HEK293 (cell line): ENCODE measurements around the gene ACTG1.

Source experiments
- CTCF ChIA-PET: fragments of 350-600 bp; formaldehyde crosslinking; extraction: SDS; loops from one replicate; lab custom pipeline; 2021; ENCODE audit warnings: antibody characterized with exemption; lab: Yijun Ruan, JAX
- POLR2A ChIA-PET: fragments of 300-600 bp; formaldehyde crosslinking; extraction: SDS; loops from one replicate; lab custom pipeline; 2020; ENCODE audit warnings: antibody characterized with exemption, inconsistent platforms; lab: Yijun Ruan, JAX
- H3K27ac ChIP-seq: fragments of 200-500 bp; sonication (Bioruptor generic); 2 replicates; pipeline ENCODE4 v1.5.1; 2014; ENCODE audit warnings: low read depth, low read length, control low read depth, inconsistent platforms; ENCODE audit errors: extremely low read depth
- H3K36me3 ChIP-seq, 2 experiments: fragments of 200-500 bp in 1 of 2; sonication (Bioruptor generic) in 1 of 2; 1 replicate in 1 of 2; 2 replicates in 1 of 2; pipeline ENCODE4 v1.5.1; 2014 to 2017; ENCODE audit warnings: inconsistent platforms in 2 of 2, low read length in 2 of 2; ENCODE audit not compliant: control insufficient read depth in 2 of 2, insufficient read depth in 1 of 2
- H3K4me1 ChIP-seq: fragments of 200-500 bp; sonication (Bioruptor generic); 2 replicates; pipeline ENCODE4 v1.5.1; 2014; ENCODE audit warnings: mild to moderate bottlenecking, low read length, inconsistent platforms; ENCODE audit not compliant: control insufficient read depth, insufficient read depth
- H3K4me3 ChIP-seq: 2 replicates; pipeline ENCODE4 v1.5.1; 2011; ENCODE audit warnings: low read depth, mild to moderate bottlenecking, control low read depth, low read length, moderate library complexity
- H3K9me3 ChIP-seq: fragments of 200-500 bp; sonication (Bioruptor generic); 2 replicates; pipeline ENCODE4 v1.5.1; 2014; ENCODE audit warnings: low read depth, low read length, inconsistent platforms; ENCODE audit not compliant: control insufficient read depth, insufficient read depth
- CTCF ChIP-seq: fragments of 450-650 bp; formaldehyde crosslinking; IDR thresholded peaks from 2 replicates; pipeline ENCODE4 v1.5.1; 2016; ENCODE audit warnings: missing biosample characterization, missing genetic modification characterization
- GLIS1 ChIP-seq: fragments of 450-650 bp; formaldehyde crosslinking; IDR thresholded peaks from 2 replicates; pipeline ENCODE4 v1.5.1; 2016; ENCODE audit warnings: missing biosample characterization, missing genetic modification characterization
- KLF16 ChIP-seq: fragments of 450-650 bp; formaldehyde crosslinking; IDR thresholded peaks from 2 replicates; pipeline ENCODE4 v1.5.1; 2017; ENCODE audit warnings: missing biosample characterization, missing genetic modification characterization
- KLF7 ChIP-seq: fragments of 450-650 bp; formaldehyde crosslinking; IDR thresholded peaks from 2 replicates; pipeline ENCODE4 v1.5.1; 2016; ENCODE audit warnings: missing biosample characterization, missing genetic modification characterization, borderline replicate concordance
- MEIS1 ChIP-seq: sonication (generic); formaldehyde crosslinking; IDR thresholded peaks from 2 replicates; pipeline ENCODE4 v1.8.1; 2022; ENCODE audit warnings: missing genetic modification reagents, mild to moderate bottlenecking, borderline replicate concordance
- PRDM2 ChIP-seq: fragments of 450-650 bp; formaldehyde crosslinking; IDR thresholded peaks from 2 replicates; pipeline ENCODE4 v1.5.1; 2016; ENCODE audit warnings: missing biosample characterization, missing genetic modification characterization, borderline replicate concordance
- SETDB1 ChIP-seq: IDR thresholded peaks from one replicate; pipeline ENCODE4 v1.6.1; 2017; ENCODE audit warnings: mild to moderate bottlenecking, low read length, moderate library complexity, mixed read lengths; ENCODE audit not compliant: insufficient read length
- SP7 ChIP-seq: fragments of 450-650 bp; formaldehyde crosslinking; IDR thresholded peaks from 2 replicates; pipeline ENCODE4 v1.5.1; 2016; ENCODE audit warnings: missing biosample characterization, missing genetic modification characterization
- WT1 ChIP-seq: fragments of 450-650 bp; formaldehyde crosslinking; IDR thresholded peaks from 2 replicates; pipeline ENCODE4 v1.5.1; 2016; ENCODE audit warnings: missing biosample characterization, missing genetic modification characterization
- ZNF114 ChIP-seq: fragments of 450-650 bp; formaldehyde crosslinking; IDR thresholded peaks from 2 replicates; pipeline ENCODE4 v1.5.0; 2017; ENCODE audit warnings: missing biosample characterization, missing genetic modification characterization
- ZNF223 ChIP-seq: fragments of 450-650 bp; formaldehyde crosslinking; IDR thresholded peaks from 2 replicates; pipeline ENCODE4 v1.5.1; 2016; ENCODE audit warnings: missing biosample characterization, missing genetic modification characterization
- ZNF398 ChIP-seq: fragments of 450-650 bp; formaldehyde crosslinking; IDR thresholded peaks from 2 replicates; pipeline ENCODE4 v1.5.1; 2017; ENCODE audit warnings: missing biosample characterization, missing genetic modification characterization
- ZNF48 ChIP-seq: fragments of 450-650 bp; formaldehyde crosslinking; IDR thresholded peaks from 2 replicates; pipeline ENCODE4 v1.5.1; 2016; ENCODE audit warnings: missing biosample characterization, missing genetic modification characterization
- ZNF629 ChIP-seq: fragments of 450-650 bp; formaldehyde crosslinking; IDR thresholded peaks from 2 replicates; pipeline ENCODE4 v1.5.1; 2017; ENCODE audit warnings: missing biosample characterization, missing genetic modification characterization
- ZNF677 ChIP-seq: fragments of 450-650 bp; IDR thresholded peaks from 2 replicates; pipeline ENCODE4 v1.5.0; 2018; ENCODE audit warnings: missing biosample characterization, mild to moderate bottlenecking, missing genetic modification characterization, moderate library complexity
- ZNF768 ChIP-seq: fragments of 450-650 bp; formaldehyde crosslinking; IDR thresholded peaks from 2 replicates; pipeline ENCODE4 v1.5.1; 2018; ENCODE audit warnings: missing biosample characterization, mild to moderate bottlenecking, missing genetic modification characterization
- ZNF837 ChIP-seq: fragments of 450-650 bp; formaldehyde crosslinking; IDR thresholded peaks from 2 replicates; pipeline ENCODE4 v1.5.1; 2016; ENCODE audit warnings: missing biosample characterization, missing genetic modification characterization
- ZNF843 ChIP-seq: fragments of 450-650 bp; formaldehyde crosslinking; IDR thresholded peaks from 2 replicates; pipeline ENCODE4 v1.5.1; 2016; ENCODE audit warnings: missing biosample characterization, missing genetic modification characterization
- ZSCAN18 ChIP-seq: fragments of 450-650 bp; formaldehyde crosslinking; IDR thresholded peaks from 2 replicates; pipeline ENCODE4 v1.5.1; 2016; ENCODE audit warnings: missing biosample characterization, missing genetic modification characterization

ACTG1 gene

GRCh38 chr17:81514739-81515529 is 2.3 kb upstream of the ACTG1 start (continued):
- peak; percentile 67; the same call in 1 of the 2 replicates for TF ChIP-seq KLF7 (tag by site-specific recombination)
- TF ChIP-seq ZNF843 = 0 out of 2 replicates have a peak, but pooled peaks have one; percentile 11
- 0 out of 2 replicates have a peak, but pooled peaks have one; percentile 9 for TF ChIP-seq WT1 (tag by site-specific recombination)

- ChIA-PET CTCF (no interaction called here), POLR2A (interaction anchor here (0.6 to 9.9 kb wide), 8 partner anchors 37 to 185 kb away, joined by 3 to 85 read pairs (median 4); partner anchors contain the start of genes ARL16, BAHCC1, CCDC137 and FAAP100)
- Histone ChIP-seq H3K9me3 (no peaks in the 10 kb centered on the region), H3K36me3 (peaks cover 9 to 29% of the 10 kb centered on the region in 2 experiments), H3K4me3 (peak overlapping the region; percentile 72), H3K4me1 (peaks cover 16% of the 10 kb centered on the region), H3K27ac (peak overlapping the region; percentile 100)
- TF ChIP-seq ZNF677 (tag by site-specific recombination) (no peak), KLF16 (tag by site-specific recombination) (no peak), SP7 (tag by site-specific recombination) (no peak), ZNF837 (tag by site-specific recombination) (no peak), ZNF768 (tag by site-specific recombination) (no peak), SETDB1 (no peak), MEIS1 (no peak), ZNF398 (tag by site-specific recombination) (peak; percentile 35; the same call in 1 of the 2 replicates), ZNF114 (tag by site-specific recombination) (no peak), CTCF (tag by site-specific recombination) (no peak), ZNF48 (tag by site-specific recombination) (no peak), PRDM2 (tag by site-specific recombination) (no peak), ZNF223 (tag by site-specific recombination) (0 out of 2 replicates have a peak, but pooled peaks have one; percentile 22), ZNF629 (0 out of 2 replicates have a peak, but pooled peaks have one; percentile 10), ZSCAN18 (no peak), GLIS1 (tag by site-specific recombination) (peak; percentile 51)
Measured at GRCh38 chr17:81514489-81514738, 1.8 kb upstream of the ACTG1 start.
